AML-193 (cell line): ENCODE measurements around the gene NRDC.
"Not testable (repeated sequence)": the region's sequence is repeated elsewhere in the genome, so short reads cannot be mapped to it uniquely, and the experiment has no call there.

Source experiments
- DNase-seq, 2 experiments: peaks; one replicate each; lab custom pipeline; 2025; lab: John Stamatoyannopoulos, UW

Gene NRDC

DNA sequence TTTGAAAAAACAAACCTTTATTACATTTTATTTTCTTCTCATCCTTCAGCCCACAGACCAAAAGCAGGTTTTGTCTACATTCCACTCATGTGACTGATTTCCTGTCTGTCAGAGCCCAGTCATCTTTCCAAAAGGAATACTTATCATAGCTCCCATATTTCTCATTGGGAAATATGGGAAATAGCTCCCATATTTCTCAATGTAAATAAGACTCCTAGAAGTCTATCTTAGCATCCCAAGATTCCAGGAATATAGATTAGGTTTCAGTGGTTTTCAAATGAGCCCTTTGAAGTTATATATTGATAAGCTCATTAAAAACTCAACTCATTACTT, 19.1 kb upstream of the NRDC start:
- DNase-seq = no peak

DNA sequence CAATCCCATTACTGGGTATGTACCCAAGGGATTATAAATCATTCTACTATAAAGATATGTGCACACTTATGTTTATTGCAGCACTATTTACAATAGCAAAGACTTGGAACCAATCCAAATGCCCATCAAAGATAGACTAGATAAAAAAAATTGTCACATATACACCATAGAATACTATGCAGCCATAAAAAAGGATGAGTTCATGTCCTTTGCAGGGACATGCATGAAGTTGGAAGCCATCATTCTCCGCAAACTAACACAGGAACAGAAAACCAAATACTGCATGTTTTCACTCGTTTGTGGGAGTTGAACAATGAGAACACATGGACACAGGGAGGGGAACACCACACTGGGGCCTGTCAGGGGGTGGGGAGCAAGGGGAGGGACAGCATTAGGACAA, 16.2 kb upstream of the NRDC start:
- DNase-seq = not testable (repeated sequence)

DNA sequence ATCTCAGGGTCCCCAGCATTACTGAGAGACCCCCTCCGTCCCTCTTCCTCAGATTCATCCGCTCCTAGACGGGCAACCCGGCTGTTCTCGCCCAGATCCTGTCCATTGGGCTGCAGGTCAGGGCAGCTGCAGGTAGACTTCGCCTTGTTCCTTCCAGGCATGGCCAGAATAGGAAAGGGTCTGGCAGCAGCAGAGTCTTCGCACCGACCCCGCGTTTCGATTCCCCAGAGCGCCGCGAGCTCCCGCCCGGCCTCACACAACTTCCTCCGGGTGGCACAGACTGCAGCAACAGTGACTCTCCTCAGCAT, 265 bp downstream of the NRDC start:
- no peak for DNase-seq

DNA sequence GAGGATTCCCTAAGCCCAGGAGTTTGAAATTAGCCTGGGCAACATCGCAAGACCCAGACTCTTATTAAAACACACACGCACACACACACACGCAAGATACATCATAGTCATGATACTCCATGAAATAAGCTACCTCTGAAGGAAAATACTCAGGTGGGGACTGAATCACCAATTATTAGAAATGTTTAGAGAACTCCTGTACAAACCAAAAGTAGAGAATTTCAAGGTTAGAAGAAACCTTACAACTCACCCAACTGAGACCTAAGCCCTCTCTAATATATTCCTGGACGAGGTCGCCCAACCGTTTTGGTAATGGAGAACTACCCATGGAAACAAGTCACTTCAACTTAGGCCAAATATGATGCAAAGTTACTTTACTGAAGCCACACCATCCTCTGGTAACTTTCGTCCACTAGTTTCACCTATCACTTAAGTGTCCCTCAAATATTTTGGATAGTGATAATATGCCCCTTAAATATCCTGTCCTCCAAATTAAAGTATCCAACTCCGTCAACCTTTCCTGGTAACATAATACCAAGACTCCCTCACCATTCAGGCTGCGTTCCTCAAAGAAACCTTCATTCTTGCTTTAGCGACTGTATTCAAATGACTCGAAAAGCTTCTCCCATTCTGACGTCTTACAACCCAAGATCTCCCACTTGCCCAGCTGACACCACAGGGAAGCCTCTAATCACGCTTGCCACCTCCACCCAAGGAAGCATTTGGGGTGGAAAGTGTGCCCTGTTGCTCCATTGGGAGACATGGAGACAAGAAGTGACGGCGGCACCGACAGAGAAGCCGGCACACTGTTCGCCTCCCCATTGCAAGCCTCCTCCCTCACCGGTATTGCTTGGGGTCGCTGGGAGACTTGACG, 856 bp downstream of the NRDC start:
- DNase-seq = peak in 1 of 2 experiments; percentile 25

DNA sequence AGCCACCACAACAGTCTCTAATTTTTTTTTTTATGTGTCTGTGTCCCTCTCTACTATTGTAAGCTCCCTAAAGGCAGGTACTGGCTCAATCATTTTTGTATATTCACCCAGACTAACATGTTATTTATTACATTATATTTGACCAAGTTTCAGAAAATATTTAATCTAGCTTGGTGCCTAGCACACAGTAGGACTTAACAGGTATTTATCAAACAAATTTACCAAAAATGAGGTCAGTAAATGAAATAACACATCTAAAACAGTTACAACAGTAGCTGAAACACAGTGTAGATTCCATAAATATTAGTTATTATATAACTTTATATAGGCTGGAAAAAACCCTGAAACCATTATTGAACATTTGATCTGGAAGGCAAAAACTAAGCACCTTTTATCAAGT, 2.7 kb downstream of the NRDC start:
- DNase-seq = no peak

DNA sequence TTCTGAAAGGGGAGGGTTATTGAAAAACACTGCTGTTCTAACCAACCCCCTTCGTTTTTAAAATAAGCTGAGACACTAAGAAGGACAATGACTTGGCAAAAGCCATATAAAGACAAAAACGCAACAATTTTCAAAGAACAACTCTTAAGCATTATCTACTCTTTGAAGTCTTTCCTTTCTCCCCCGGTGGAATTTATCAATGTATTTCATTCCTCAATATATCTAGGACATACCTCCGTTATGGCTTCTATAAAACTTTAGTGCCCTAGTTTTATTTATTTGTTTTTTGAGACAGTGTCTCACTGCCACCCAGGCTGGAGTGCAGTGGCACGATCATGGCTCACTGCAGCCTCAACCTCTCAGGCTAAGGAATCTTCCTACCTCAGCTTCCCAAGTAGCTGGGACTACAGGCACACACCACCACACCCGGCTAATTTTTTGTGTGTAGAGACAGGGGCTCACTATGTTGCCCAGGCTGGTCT, 3.2 kb downstream of the NRDC start:
- DNase-seq = peak; percentile 16 to 19

DNA sequence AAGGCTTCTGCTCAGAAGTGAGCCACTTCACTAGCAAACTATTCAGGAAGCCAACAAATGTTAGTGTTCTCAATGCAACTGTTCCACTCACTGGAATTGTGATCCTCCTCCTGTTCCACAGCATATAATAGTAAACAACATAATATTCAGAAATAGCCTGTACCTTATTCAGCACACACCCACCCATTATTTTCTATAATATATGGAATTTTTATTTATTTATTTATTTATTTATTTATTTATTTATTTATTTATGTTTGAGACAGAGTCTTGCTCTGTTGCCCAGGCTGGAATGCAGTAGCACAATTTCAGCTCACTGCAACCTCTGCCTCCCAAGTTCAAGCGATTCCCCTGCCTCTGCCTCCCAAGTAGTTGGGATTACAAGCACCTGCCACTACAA, 5.3 kb downstream of the NRDC start:
- DNase-seq = not testable (repeated sequence)

DNA sequence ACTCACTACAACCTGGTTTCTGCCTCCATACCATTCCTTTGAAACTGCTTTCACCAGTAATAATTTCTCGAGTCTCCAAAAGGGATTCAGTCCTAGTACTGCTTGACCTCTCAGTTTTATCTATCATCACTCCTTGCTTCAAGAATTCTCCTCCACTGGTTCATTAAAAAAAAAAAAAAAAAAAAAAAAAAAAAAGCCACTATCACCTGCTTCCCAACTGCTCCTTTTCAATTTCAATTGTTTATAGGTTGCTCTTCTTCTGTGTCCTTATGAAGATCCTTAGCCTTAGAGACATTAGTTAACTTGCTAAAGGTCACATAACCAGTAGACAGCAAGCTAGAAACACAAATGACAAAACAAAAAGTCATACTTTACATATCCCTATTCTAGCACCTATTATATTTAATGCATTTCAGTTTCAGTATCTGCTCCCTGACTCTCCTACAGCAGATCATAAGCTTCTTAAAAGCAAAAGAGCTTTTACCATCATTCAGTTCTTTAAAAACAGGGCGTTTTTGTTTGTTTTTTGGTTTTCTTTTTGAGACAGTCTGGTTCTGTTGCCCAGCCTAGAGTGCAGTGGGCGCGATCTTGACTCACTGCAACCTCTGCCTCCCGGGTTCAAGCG, 7.1 kb downstream of the NRDC start:
- DNase-seq = no peak

DNA sequence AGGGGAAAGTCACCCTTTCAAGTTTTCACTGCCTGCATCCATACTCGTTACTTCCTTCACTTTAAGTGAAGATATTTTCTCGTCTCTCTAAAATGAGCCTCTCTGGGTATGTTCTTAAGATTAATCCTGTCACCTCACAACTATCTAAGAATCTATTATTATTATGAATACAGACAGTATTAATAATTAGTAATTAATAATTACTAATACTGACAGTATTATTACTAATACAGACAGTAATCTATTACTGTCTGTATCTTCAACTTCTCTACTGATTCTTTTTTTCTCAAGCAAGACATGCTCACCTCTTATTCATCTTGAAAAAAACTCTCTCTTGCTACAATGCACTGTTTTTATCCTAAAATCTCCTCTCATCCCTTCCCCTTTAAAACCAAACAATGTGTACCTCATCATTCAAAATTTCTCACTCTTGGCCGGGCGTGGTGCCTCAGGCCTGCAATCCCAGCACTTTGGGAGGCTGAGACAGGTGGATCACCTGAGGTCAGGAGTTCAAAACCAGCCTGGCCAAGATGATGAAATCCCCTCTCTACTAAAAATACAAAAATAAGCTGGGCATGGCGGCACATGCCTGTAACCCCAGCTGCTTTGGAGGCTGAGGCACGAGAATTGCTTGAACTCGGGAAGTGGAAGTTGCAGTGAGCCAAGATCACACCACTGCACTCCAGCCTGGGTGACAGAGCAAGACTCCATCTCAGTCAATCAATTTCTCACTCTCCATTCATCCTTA, 7.8 kb downstream of the NRDC start:
- no peak for DNase-seq

DNA sequence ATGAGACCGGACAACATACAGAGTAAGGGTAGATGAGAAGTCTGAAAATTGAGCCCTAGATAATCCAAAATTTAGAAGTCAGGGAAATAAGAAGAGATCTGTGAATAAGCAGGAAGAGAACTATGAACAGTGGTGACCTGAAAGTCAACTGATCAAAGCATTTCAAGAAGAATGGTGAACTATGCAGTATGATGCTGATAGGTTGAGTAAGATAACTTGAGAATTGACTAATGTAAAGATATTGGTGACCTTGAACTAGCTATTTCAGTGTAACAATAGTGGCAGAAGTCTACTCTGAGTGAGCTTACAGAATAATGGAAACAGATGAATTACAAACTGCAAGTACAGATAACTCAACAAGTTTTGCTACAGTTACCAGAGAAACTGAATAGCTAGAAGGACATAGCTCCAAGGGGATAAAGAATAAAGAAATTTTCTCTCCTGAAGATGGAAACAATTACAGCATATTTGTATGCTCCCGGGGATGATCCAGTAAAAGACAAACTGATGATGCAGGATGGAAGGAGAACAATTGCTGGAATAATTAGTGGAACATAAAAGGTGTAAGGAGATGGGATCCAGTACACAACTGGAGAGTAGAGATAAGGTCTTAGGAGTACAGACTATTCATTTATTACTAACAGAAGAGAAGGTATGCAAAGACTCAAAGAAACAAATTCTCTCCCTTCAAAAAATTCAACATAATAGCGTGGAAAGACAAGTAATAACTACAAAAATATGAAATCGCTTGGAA, 10.9 kb downstream of the NRDC start:
- no peak for DNase-seq

DNA sequence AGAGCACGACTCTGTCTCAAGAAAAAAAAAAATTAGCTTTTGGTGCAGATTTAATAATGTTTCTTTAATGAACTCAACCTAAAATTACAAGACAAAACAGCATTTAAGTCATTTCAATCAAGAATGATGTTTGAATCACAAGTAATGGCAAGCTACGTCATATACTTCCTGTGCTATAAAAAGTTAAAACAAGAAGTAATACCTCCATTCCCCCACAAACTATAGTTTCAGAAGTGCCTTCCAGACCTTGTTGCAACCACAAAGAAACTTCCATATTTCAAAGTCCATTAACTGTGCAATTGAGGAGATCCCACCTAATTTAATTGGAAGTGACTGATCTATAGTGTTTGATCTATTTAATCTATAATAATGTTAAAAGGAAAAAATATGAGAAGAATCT, 15.1 kb downstream of the NRDC start:
- no peak for DNase-seq

DNA sequence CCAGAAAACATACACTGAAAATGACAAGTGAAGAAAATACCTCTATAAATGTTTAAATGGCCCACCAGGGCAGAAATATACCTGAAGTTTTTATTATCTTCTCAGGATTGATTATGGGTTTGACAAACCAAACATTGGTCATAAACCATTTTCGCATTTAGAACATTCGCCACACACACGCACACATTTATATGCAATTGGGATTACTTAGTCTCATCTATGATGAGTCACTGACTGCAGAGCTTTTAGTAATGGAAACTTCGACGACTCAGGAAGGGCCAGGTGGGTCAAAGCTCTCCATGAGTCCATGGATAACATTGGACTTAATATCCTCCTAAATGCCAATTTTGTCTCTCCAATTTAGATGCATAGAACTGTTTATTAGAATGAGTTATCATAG, 16.9 kb downstream of the NRDC start:
- DNase-seq = no peak

DNA sequence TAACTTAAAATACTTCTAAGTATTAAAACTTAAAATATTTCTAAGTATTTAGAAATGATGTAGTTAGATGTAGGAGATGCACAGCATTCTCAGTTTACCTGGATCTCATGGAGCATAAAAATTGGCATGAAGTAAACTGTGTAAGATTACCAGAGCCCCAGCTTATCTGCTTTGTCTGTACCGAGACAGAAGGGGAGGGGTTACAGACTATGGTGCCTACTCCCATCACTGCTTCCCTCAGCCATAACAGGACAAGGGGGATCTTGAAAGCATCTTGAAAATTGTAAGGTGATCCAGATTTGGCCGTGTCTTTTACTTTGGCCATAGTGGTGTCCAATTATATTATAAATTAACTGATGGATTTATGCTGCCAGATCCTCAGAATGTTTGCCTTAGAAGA, 18.8 kb downstream of the NRDC start:
- no peak for DNase-seq

DNA sequence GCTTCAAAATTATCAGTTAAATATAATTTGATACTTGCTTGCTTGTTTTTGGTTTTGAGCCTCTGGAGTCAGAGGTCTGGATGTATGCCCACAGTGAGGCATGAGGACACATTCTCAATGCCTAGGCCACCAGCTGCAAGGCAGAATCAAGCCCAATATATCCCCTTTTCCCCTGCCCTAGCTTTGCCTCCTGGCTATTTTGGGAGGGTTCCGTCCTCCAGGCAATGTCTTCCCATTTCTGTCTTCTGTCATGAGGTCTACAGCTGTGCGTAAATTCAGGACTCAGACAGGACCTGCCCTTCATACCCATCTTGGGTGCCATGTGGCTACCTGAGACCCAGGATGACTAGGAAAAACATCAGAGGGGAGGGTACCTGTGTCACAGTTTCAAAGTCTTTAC, 19.2 kb downstream of the NRDC start:
- DNase-seq = no peak

DNA sequence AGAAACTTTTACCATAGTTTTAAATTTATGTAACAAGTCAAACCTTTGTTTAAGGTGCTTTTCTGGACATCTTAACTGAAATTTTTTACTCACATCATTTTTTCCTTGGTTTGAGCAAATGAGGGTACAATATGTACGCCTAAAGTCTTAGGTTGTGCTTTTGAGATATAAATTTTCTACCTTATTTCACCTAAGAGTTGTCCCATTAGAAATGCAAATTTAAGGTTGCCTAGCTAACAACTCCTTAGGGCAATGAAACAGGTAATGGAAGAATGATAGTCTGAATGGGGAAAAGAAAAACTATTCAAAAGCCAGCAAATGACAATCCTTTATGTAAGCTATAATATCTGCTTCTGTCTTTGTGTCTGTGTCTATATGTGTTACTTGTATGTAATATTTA, 19.6 kb downstream of the NRDC start:
- DNase-seq = no peak

DNA sequence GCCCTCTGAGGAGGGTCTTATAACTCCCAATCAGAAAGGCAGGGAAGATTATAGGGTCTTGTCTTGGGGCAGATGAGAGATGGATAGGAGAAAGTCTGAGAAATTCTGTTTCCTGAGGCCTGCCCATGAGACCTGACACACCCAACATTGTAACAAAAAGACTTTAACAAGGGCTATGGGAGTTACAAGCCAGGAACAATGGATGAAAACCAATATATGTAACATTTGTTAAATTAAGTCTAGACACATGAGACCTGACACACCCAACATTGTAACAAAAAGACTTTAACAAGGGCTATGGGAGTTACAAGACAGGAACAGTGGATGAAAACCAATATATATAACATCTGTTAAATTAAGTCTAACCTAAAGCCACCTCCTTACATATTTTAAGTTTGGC, 21.8 kb downstream of the NRDC start:
- DNase-seq = no peak

DNA sequence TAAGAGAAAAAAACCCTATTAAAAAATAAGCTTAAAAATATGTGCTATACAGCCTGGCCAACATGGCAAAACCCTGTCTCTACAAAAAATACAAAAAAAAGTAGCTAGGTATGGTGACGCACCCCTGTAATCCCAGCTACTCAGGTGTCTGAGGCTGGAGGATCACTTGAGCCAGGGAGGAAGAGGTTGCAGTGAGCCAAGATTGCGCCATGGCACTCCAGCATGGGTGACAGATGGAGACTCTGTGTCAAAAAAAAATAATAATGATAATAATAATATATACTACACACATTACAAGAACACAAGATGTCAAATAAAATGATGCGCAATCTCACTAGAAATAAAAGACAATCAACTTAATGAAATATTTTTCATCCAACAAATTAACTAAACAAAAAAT, 22.9 kb downstream of the NRDC start:
- no peak for DNase-seq

DNA sequence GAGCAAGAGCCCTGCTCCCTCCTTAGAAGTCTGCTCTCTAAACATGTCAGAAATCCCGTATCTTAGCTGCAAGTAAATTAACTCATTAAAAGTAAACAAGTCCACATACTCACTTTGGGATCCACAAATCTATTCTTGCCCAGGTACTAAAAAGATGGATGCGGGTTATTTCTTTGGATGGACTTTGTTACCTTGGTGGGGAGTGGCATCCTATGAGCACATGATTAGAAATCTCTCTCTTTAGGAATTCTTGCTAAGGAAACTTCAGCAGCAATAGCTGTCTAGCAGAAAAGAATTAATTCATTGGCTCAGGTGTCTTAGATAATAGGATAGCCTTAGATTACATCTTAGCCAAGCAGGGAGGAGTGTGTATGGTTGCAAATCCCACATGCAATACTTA, 25.2 kb downstream of the NRDC start:
- DNase-seq = no peak

DNA sequence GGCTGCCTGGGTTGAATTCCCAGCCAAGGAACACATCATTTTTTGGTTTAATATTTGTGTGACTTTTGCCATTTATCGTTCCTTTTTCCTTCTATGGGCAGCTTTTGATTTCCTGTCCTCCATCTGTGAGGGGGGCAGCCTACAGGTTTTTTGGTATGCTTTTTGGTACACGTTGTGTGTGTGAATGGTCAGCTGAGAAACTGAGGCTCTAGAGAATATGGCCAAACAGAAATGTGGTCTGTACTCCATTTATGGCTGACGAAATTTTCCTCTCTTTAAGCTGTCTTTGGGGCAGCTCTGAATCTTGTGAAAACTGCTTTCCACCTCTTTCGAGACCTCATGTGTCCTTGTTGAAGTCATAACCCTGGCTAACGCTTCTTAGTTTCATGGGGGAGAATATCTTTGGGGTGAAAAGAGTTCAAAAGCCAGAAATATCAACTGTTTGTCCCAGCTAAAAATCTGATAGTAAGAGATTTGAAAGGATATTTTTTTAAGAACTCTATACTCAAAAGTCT, 26.6 kb downstream of the NRDC start:
- no peak for DNase-seq

DNA sequence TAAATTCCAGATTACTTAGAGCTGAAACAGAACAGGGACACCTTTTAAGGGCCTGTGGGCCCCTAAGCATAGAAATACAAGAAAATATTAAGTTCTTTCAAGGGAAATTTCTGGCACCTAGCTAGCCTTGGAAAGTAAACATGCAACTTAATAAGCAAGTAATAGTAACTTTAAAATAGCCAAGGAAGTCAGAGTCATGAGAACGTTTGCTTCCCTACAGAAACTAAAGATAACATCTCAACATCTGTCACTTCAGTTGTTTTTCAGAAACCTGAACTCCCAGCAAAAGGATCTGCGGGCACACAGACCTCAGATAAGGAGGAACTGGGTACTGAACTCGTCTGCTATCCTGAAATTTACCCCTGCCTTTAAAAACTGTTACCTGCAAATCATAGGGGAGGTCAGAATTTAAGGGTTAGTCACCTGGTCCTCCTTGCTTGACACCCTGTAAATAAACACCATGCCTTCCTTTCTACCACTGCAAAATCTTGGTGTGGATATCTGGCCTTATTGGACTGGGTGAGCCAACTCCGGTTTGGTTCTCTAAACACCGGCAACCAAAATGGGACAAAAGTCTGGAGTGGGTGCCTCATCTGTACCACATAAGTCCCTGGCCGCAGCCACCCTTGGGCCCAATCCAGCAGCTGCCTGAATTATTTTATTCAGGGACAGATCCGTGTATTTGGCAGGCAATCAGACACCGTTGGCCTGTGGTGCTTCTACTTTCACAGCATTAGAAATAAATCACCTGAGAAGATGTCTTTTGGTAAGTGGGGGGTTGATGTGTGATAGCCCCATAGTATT, 27.9 kb downstream of the NRDC start:
- no peak for DNase-seq

DNA sequence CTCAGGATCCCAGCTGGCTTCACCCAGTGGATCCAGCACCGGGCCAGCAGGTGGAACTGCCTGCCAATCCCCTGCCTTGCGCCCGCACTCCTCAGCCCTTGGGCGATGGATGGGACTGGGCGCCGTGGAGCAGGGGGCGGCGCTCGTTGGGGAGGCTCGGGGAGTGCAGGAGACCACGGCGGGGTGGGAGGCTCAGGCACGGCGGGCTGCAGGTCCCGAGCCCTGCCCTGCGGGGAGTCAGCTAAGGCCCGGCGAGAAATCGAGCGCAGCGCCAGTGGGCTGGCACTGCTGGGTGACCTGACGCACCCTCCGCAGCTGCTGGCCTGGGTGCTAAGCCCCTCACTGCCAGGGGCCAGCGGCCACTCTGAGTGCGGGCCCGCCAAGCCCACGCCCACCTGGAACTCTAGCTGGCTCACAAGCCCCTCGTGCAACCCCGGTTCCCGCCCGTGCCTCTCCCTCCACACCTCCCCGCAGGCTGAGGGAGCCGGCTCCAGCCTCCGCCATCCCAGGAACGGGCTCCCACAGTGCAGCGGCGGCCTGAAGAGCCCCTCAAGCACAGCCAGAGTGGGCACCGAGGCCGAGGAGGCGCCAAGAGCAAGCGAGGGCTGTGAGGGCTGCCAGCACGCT, 31.1 kb downstream of the NRDC start:
- no peak for DNase-seq
